NT2/D1 (cell line): ENCODE results near the gene IL21R.

Source experiments
- SUZ12 ChIP-seq: IDR thresholded peaks from 2 replicates; pipeline ENCODE4 v1.6.1; 2011; ENCODE audit not compliant: insufficient read length, insufficient read depth; ENCODE audit errors: extremely low read depth
- ZNF274 ChIP-seq: IDR thresholded peaks from 2 replicates; pipeline ENCODE4 v1.6.1; 2011; ENCODE audit warnings: mild to moderate bottlenecking, low read depth, low read length

GRCh38 chr16:27436065-27436464 is 34.1 kb downstream of the IL21R start:
- no peak for TF ChIP-seq SUZ12
- no peak for TF ChIP-seq ZNF274
